Measurements from ENCODE around the gene ZNF335. TPM values are rescaled to one million over a fixed set of nuclear protein-coding genes. Genes with fewer than 3 reads are reported as not detected.

The ZNF335 gene
- total RNA-seq, 6 experiments from 2014 or later, result 6.5 to 9.3 (median 7.8) TPM

GRCh38 chr20:45909336-45909808, 62.6 kb downstream of the ZNF335 start:
- DNase-seq (no peak), ATAC-seq (no peak)
- peaks cover 0 to 2% (median 0%) of the 10 kb centered on the region in 4 donors for H3K4me1 ChIP-seq
- H3K27me3 ChIP-seq, result no peaks in the 10 kb centered on the region
- H3K36me3 ChIP-seq, result no peaks in the 10 kb centered on the region
- TF ChIP-seq CTCF (IDR thresholded peaks at IDR 0.05) (no peak), POLR2A (IDR thresholded peaks at IDR 0.05) (no peak)
- intact Hi-C loops (cut with DNase I), result no loop called here
- no peaks in the 10 kb centered on the region for H3K9me3 ChIP-seq
- 36% methylated on average over 2 of the region's 12 CpGs for WGBS (ENCODE audit: insufficient coverage, low coverage, low lambda C conversion rate, missing lambda C conversion rate)
- H3K4me3 ChIP-seq, result no peak overlapping the region
- no peak overlapping the region for H3K27ac ChIP-seq

GRCh38 chr20:45908084-45908483, 63.9 kb downstream of the ZNF335 start:
- TF ChIP-seq CTCF (IDR thresholded peaks at IDR 0.05), result no peak
- ATAC-seq (no peak), DNase-seq (no peak)
- no peak overlapping the region for H3K27ac ChIP-seq
- no peaks in the 10 kb centered on the region for H3K36me3 ChIP-seq
- no CpG with 5 or more reads among the region's 2 CpGs for WGBS (ENCODE audit: insufficient coverage, low coverage, low lambda C conversion rate, missing lambda C conversion rate)
- H3K4me1 ChIP-seq, result peaks cover 0 to 2% (median 0%) of the 10 kb centered on the region in 4 donors
- no peaks in the 10 kb centered on the region for H3K9me3 ChIP-seq
- intact Hi-C loops (cut with DNase I), result no loop called here
- no peaks in the 10 kb centered on the region for H3K27me3 ChIP-seq
- no peak overlapping the region for H3K4me3 ChIP-seq

- DNase-seq (no peak), ATAC-seq (no peak)
- 86% methylated on average over 8 of the region's 17 CpGs for WGBS (ENCODE audit: insufficient coverage, low coverage, low lambda C conversion rate, missing lambda C conversion rate)
- intact Hi-C loops (cut with DNase I), result no loop called here
- no peak overlapping the region for H3K27ac ChIP-seq
- TF ChIP-seq POLR2A (IDR thresholded peaks at IDR 0.05) (no peak), CTCF (IDR thresholded peaks at IDR 0.05) (no peak)
- no peak overlapping the region for H3K4me3 ChIP-seq
- H3K4me1 ChIP-seq, result no peaks in the 10 kb centered on the region
- H3K36me3 ChIP-seq, result no peaks in the 10 kb centered on the region
- no peaks in the 10 kb centered on the region for H3K9me3 ChIP-seq
- H3K27me3 ChIP-seq, result no peaks in the 10 kb centered on the region
Observed at GRCh38 chr20:45907219-45907948, 64.6 kb downstream of the ZNF335 start.

- WGBS (ENCODE audit: insufficient coverage, low coverage, low lambda C conversion rate, missing lambda C conversion rate), result 84% methylated on average over 7 of the region's 8 CpGs
- DNase-seq (no peak), ATAC-seq (peak in 1 of 4 donors; percentile 52)
- Histone ChIP-seq H3K27ac (no peak overlapping the region), H3K9me3 (no peaks in the 10 kb centered on the region), H3K4me1 (no peaks in the 10 kb centered on the region), H3K4me3 (no peak overlapping the region), H3K27me3 (no peaks in the 10 kb centered on the region), H3K36me3 (no peaks in the 10 kb centered on the region)
- intact Hi-C loops (cut with DNase I), result no loop called here
- TF ChIP-seq CTCF (IDR thresholded peaks at IDR 0.05) (no peak), POLR2A (IDR thresholded peaks at IDR 0.05) (no peak)
Observed at GRCh38 chr20:45905505-45906079, 66.4 kb downstream of the ZNF335 start.

Measured in right lobe of liver (tissue), 6 donors.